T follicular helper cell (primary cell): ENCODE results near the gene SPRYD3.

ENCODE experiments used
- DNase-seq: peaks from one replicate; pipeline ENCODE4 v3.0.0-alpha.2; 2020; ENCODE audit warnings: low read depth

SPRYD3 gene

GRCh38 chr12:53078425-53079225 lies 565 bp downstream of the SPRYD3 start:
- DNase-seq: peak; percentile 49

GRCh38 chr12:53077030-53077429 lies 2.2 kb downstream of the SPRYD3 start:
- DNase-seq: no peak

GRCh38 chr12:53076461-53076860 lies 2.7 kb downstream of the SPRYD3 start:
- no peak for DNase-seq

- DNase-seq: no peak
These were observed 4.2 kb downstream of the SPRYD3 start for GRCh38 chr12:53074999-53075370.

- no peak for DNase-seq
These were observed 4.7 kb downstream of the SPRYD3 start for GRCh38 chr12:53074283-53074998.

GRCh38 chr12:53073881-53074280 lies 5.3 kb downstream of the SPRYD3 start:
- DNase-seq: no peak

GRCh38 chr12:53071591-53072551 lies 7.3 kb downstream of the SPRYD3 start:
- no peak for DNase-seq

- no peak for DNase-seq
These were observed 8.2 kb downstream of the SPRYD3 start for GRCh38 chr12:53070877-53071492.

GRCh38 chr12:53069621-53070410 lies 9.4 kb downstream of the SPRYD3 start:
- DNase-seq: no peak

- no peak for DNase-seq
These were observed 10.2 kb downstream of the SPRYD3 start for GRCh38 chr12:53068811-53069585.

- DNase-seq: no peak
These were observed 11.0 kb downstream of the SPRYD3 start for GRCh38 chr12:53067993-53068770.

GRCh38 chr12:53067074-53067992 lies 11.9 kb downstream of the SPRYD3 start:
- no peak for DNase-seq

- peak; percentile 49 for DNase-seq
These were observed 12.9 kb downstream of the SPRYD3 start for GRCh38 chr12:53065975-53066931.

GRCh38 chr12:53065470-53065869 lies 13.7 kb downstream of the SPRYD3 start:
- DNase-seq: no peak

GRCh38 chr12:53064613-53065436 lies 14.4 kb downstream of the SPRYD3 start:
- DNase-seq: no peak
